A673 (cell line): ENCODE results near the gene TMEM74B. TPM values are rescaled to one million over a fixed set of nuclear protein-coding genes. Genes with fewer than 3 reads are reported as not detected.

Experiments
- BruUV-seq: library from RNA; stranded (reverse); fragments of 400-500 nt; replicated peaks from 2 replicates; lab custom pipeline; 2021; lab: Mats Ljungman, UMichigan
- CTCF ChIA-PET: fragments of 300-600 bp; sonication (Branson Sonifier 250); formaldehyde crosslinking; loops from one replicate; lab custom pipeline; 2022; ENCODE audit warnings: antibody characterized with exemption; lab: Charles Lee
- POLR2A ChIA-PET: fragments of 300-600 bp; sonication (Branson Sonifier 250); formaldehyde crosslinking; loops from one replicate; lab custom pipeline; 2022; ENCODE audit warnings: antibody characterized with exemption; ENCODE audit not compliant: low non-redundant PET; lab: Charles Lee
- DNase-seq: peaks from one replicate; pipeline ENCODE4 v3.0.0-alpha.2; 2015; ENCODE audit warnings: low spot score
- H3K27ac ChIP-seq: fragments of 200-600 bp; sonication (generic); 2 replicates; pipeline ENCODE4 v1.5.1; 2016; ENCODE audit warnings: mixed run types, low read depth, mild to moderate bottlenecking, mixed read lengths, antibody characterized with exemption, low read length; ENCODE audit not compliant: poor library complexity, severe bottlenecking
- H3K27me3 ChIP-seq: fragments of 200-600 bp; sonication (generic); replicated peaks from 2 replicates; pipeline ENCODE4 v1.6.1; 2017; ENCODE audit warnings: mixed run types, low read depth, mild to moderate bottlenecking, mixed read lengths, antibody characterized with exemption, low read length; ENCODE audit not compliant: insufficient read depth, poor library complexity
- H3K36me3 ChIP-seq: fragments of 200-600 bp; sonication (generic); 2 replicates; pipeline ENCODE4 v1.6.1; 2016; ENCODE audit warnings: mixed run types, mild to moderate bottlenecking, mixed read lengths, antibody characterized with exemption, low read length; ENCODE audit not compliant: insufficient read depth, poor library complexity, severe bottlenecking
- H3K4me1 ChIP-seq: fragments of 200-600 bp; sonication (generic); 2 replicates; pipeline ENCODE4 v1.6.1; 2017; ENCODE audit warnings: mixed run types, mild to moderate bottlenecking, mixed read lengths, antibody characterized with exemption, low read length; ENCODE audit not compliant: insufficient read depth, poor library complexity, severe bottlenecking
- H3K4me3 ChIP-seq: fragments of 200-600 bp; sonication (generic); 2 replicates; pipeline ENCODE4 v1.5.1; 2016; ENCODE audit warnings: low read depth, mixed run types, mild to moderate bottlenecking, mixed read lengths, low read length; ENCODE audit not compliant: poor library complexity, severe bottlenecking
- H3K9me3 ChIP-seq: fragments of 200-600 bp; sonication (generic); 2 replicates; pipeline ENCODE4 v1.6.1; 2016; ENCODE audit warnings: mixed run types, low read depth, mild to moderate bottlenecking, mixed read lengths, antibody characterized with exemption, low read length; ENCODE audit not compliant: poor library complexity, severe bottlenecking
- CTCF ChIP-seq: fragments of 300-800, 200-600 bp; sonication (generic); conservative IDR thresholded peaks from 2 replicates; pipeline ENCODE4 v1.5.1; 2017; ENCODE audit warnings: low read depth, mild to moderate bottlenecking, antibody characterized with exemption, low read length, moderate library complexity, mixed read lengths
- EZH2 ChIP-seq: fragments of 200-600 bp; sonication (generic); IDR thresholded peaks from 2 replicates; pipeline ENCODE4 v1.6.1; 2017; ENCODE audit warnings: borderline replicate concordance, low read depth, mild to moderate bottlenecking, mixed read lengths, antibody characterized with exemption, low read length; ENCODE audit not compliant: poor library complexity, severe bottlenecking
- intact Hi-C: fragments of 100-400 bp; cut with micrococcal nuclease; formaldehyde crosslinking; loops from one replicate; pipeline ENCODE4 v1.10.0; 2022; ENCODE audit not compliant: unreplicated experiment
- total RNA-seq: library from RNA; stranded (reverse); gene quantifications from 2 replicates; pipeline ENCODE4 v1.2.3, GENCODE V29; 2021

TMEM74B gene
- total RNA-seq, 1 experiment from 2014 or later: not detected

- Histone ChIP-seq H3K36me3 (peaks cover 62% of the 10 kb centered on the region), H3K4me3 (no peak overlapping the region), H3K27ac (no peak overlapping the region), H3K9me3 (no peaks in the 10 kb centered on the region), H3K4me1 (no peaks in the 10 kb centered on the region), H3K27me3 (no peaks in the 10 kb centered on the region)
- BruUV-seq: no TSS peak
- POLR2A ChIA-PET: no interaction called here
- CTCF ChIA-PET: no interaction called here
- no peak for TF ChIP-seq CTCF
- no peak for TF ChIP-seq EZH2
- no peak for DNase-seq
- intact Hi-C loops: no loop called here
These were observed 50.4 kb downstream of the TMEM74B start for GRCh38 chr20:1134355-1134754.

GRCh38 chr20:1131354-1131753 is 53.4 kb downstream of the TMEM74B start:
- Histone ChIP-seq H3K4me1 (no peaks in the 10 kb centered on the region), H3K4me3 (no peak overlapping the region), H3K27me3 (no peaks in the 10 kb centered on the region), H3K9me3 (no peaks in the 10 kb centered on the region), H3K27ac (no peak overlapping the region), H3K36me3 (peaks cover 67% of the 10 kb centered on the region)
- no peak for DNase-seq
- CTCF ChIA-PET: no interaction called here
- TF ChIP-seq EZH2 (no peak), CTCF (no peak)
- POLR2A ChIA-PET: no interaction called here
- intact Hi-C loops: no loop called here
- BruUV-seq: no TSS peak

GRCh38 chr20:1130847-1131246 is 53.9 kb downstream of the TMEM74B start:
- no peak overlapping the region for H3K4me3 ChIP-seq
- intact Hi-C loops: no loop called here
- no TSS peak for BruUV-seq
- H3K27me3 ChIP-seq: no peaks in the 10 kb centered on the region
- no peaks in the 10 kb centered on the region for H3K9me3 ChIP-seq
- DNase-seq: no peak
- no peak overlapping the region for H3K27ac ChIP-seq
- TF ChIP-seq CTCF (no peak), EZH2 (no peak)
- peaks cover 67% of the 10 kb centered on the region for H3K36me3 ChIP-seq
- ChIA-PET CTCF (no interaction called here), POLR2A (no interaction called here)
- no peaks in the 10 kb centered on the region for H3K4me1 ChIP-seq

Other genes with a start within 250 kb of the TMEM74B start
- not detected in 2 replicates for gene RSPO4, start 182.7 kb downstream of the TMEM74B start, total RNA-seq
- gene PSMF1, start 66.4 kb downstream of the TMEM74B start, total RNA-seq: 130 and 155 TPM in 2 replicates
- not detected in 2 replicates for gene C20orf202, start 18.5 kb upstream of the TMEM74B start, total RNA-seq
- not detected in 2 replicates for gene RAD21L1, start 41.1 kb upstream of the TMEM74B start, total RNA-seq
- 0.43 and 0.81 TPM in 2 replicates for gene SNPH, start 81.3 kb upstream of the TMEM74B start, total RNA-seq
- 3.4 and 3.5 TPM in 2 replicates for gene SDCBP2, start 144.2 kb upstream of the TMEM74B start, total RNA-seq
- 264 and 270 TPM in 2 replicates for gene FKBP1A, start 208.1 kb upstream of the TMEM74B start, total RNA-seq